Sigmoid colon (tissue), 4 donors: ENCODE measurements around the gene CAMKK1.

Source experiments
- CTCF ChIP-seq, 4 experiments: fragments of 450-650 bp in 3 of 4; fragments of 200-600 bp in 1 of 4; IDR thresholded peaks; one replicate each; pipeline ENCODE4 v1.5.1; 2016 to 2019; ENCODE audit warnings: antibody characterized with exemption in 4 of 4, mild to moderate bottlenecking in 3 of 4, moderate library complexity in 2 of 4
- EP300 ChIP-seq, 4 donors: sonication (generic); formaldehyde crosslinking; IDR thresholded peaks; one replicate each; pipeline ENCODE4 v1.6.1; 2017; ENCODE audit warnings: antibody characterized with exemption in 4 of 4
- POLR2A ChIP-seq, 2 donors: fragments of 450-650 bp; IDR thresholded peaks; one replicate each; pipeline ENCODE4 v1.6.1; 2016; ENCODE audit warnings: antibody characterized with exemption in 2 of 2, mild to moderate bottlenecking in 2 of 2, moderate library complexity in 2 of 2
- POLR2AphosphoS5 ChIP-seq, 4 donors: sonication (generic); formaldehyde crosslinking; IDR thresholded peaks; one replicate each; pipeline ENCODE4 v1.6.1; 2017; ENCODE audit warnings: antibody characterized with exemption in 4 of 4

- no peak for TF ChIP-seq CTCF (IDR thresholded peaks at IDR 0.05)
- no peak for TF ChIP-seq POLR2AphosphoS5 (IDR thresholded peaks at IDR 0.05)
- no peak for TF ChIP-seq EP300 (IDR thresholded peaks at IDR 0.05)
- no peak for TF ChIP-seq POLR2A (IDR thresholded peaks at IDR 0.05)
These were observed 78.5 kb downstream of the CAMKK1 start for GRCh38 chr17:3814361-3814760.
